Kidney (tissue), 14 donors: Measurements from ENCODE around the gene MMP21. TPM values are rescaled to one million over a fixed set of nuclear protein-coding genes. Genes with fewer than 3 reads are reported as not detected.
A peak's percentile ranks its signal among the peaks of the same experiment; 100 is the strongest.

Experiments used
- DNase-seq, 5 donors: peaks; one replicate each; pipeline ENCODE4 v3.0.0-alpha.2; 2013 to 2020
- FAIRE-seq: peaks from 2 replicates; lab custom pipeline; 2012; peaks lifted over from hg19 to GRCh38; lab: Jason Lieb, UNC
- H3K27ac ChIP-seq, 2 donors: one replicate each; pipeline ENCODE4 v1.7.0; 2013; ENCODE audit warnings: low read depth in 2 of 2, low read length in 2 of 2, inconsistent platforms in 1 of 2
- H3K27me3 ChIP-seq: one replicate; pipeline ENCODE4 v1.7.1; 2013; ENCODE audit warnings: low read length, inconsistent platforms; ENCODE audit not compliant: control insufficient read depth, insufficient read depth
- H3K36me3 ChIP-seq, 3 donors: one replicate each; pipeline versions ENCODE4 v1.7.0 to v1.7.1; 2013; ENCODE audit warnings: low read length in 3 of 3, control low read depth in 1 of 3, inconsistent platforms in 1 of 3; ENCODE audit not compliant: insufficient read depth in 3 of 3, control insufficient read depth in 2 of 3
- H3K4me1 ChIP-seq, 3 donors: one replicate each; pipeline versions ENCODE4 v1.7.0 to v1.7.1; 2013; ENCODE audit warnings: low read length in 3 of 3, inconsistent platforms in 1 of 3, low read depth in 1 of 3; ENCODE audit not compliant: control insufficient read depth in 2 of 3, insufficient read depth in 2 of 3
- H3K4me3 ChIP-seq, 3 donors: one replicate each; pipeline versions ENCODE4 v1.7.0 to v1.8.1; 2013; ENCODE audit warnings: low read length in 3 of 3, control low read depth in 1 of 3, inconsistent platforms in 1 of 3
- H3K9ac ChIP-seq, 3 donors: one replicate each; pipeline versions ENCODE4 v1.7.0 to v1.7.1; 2013; ENCODE audit warnings: low read length in 3 of 3, control low read depth in 1 of 3, inconsistent platforms in 1 of 3
- H3K9me3 ChIP-seq, 3 donors: one replicate each; pipeline versions ENCODE4 v1.7.0 to v1.7.1; 2013; ENCODE audit warnings: low read length in 3 of 3, control low read depth in 1 of 3, inconsistent platforms in 1 of 3; ENCODE audit not compliant: control insufficient read depth in 2 of 3, insufficient read depth in 1 of 3
- CTCF ChIP-seq: IDR thresholded peaks from 3 replicates; pipeline ENCODE4 v1.5.1; 2012; ENCODE audit warnings: mild to moderate bottlenecking, moderate library complexity, borderline replicate concordance; ENCODE audit not compliant: insufficient read depth; ENCODE audit errors: extremely low read depth
- intact Hi-C: fragments of 100-400 bp; cut with DNase I; formaldehyde crosslinking; loops from one replicate; pipeline ENCODE4 v1.11.1; 2022
- polyA plus RNA-seq: library from polyadenylated mRNA; stranded (reverse); fragments of 350-450 nt; fragmentation: Illumina TruSeq; extraction: RNeasy Lipid Tissue Mini Kit (QIAGEN cat#74804); gene quantifications from one replicate; pipeline ENCODE4 v1.2.3, GENCODE V29; 2014; ENCODE audit warnings: low read depth, low replicate concordance; ENCODE audit not compliant: insufficient read depth
- total RNA-seq: library from RNA; stranded (reverse); fragmentation: NEBNext Ultra II Directional; extraction: Animal tissue kit (Norgen Biotek cat#: 25700); gene quantifications from one replicate; pipeline ENCODE4 v1.2.1, GENCODE V29; 2021
- donor health status: control.
- donor health status: control.
- donor health status: control.
- donor health status: control.
- donor health status: control.
- donor health status: DM: yes; HTN: yes; CAD: no.
- donor health status: Normal renal cell carcinoma (clear cell type).

MMP21 gene
- total and polyA plus RNA-seq, 2 donors from 2014 or later = 0.13 TPM; not detected in 1

- no peak overlapping the region for H3K4me3 ChIP-seq
- intact Hi-C loops = no loop called here
- H3K4me1 ChIP-seq = no peaks in the 10 kb centered on the region
- H3K27ac ChIP-seq = no peak overlapping the region
- TF ChIP-seq CTCF = no peak
- no peaks in the 10 kb centered on the region for H3K27me3 ChIP-seq
- no peaks in the 10 kb centered on the region for H3K9me3 ChIP-seq
- no peak for DNase-seq
- no peak overlapping the region for H3K9ac ChIP-seq
- FAIRE-seq = no peak
- H3K36me3 ChIP-seq = peaks cover 11 to 57% (median 27%) of the 10 kb centered on the region in 3 donors
These were observed 35.6 kb upstream of the MMP21 start for GRCh38 chr10:125811251-125811650.

- H3K36me3 ChIP-seq = peaks cover 4 to 47% (median 19%) of the 10 kb centered on the region in 3 donors
- H3K27me3 ChIP-seq = no peaks in the 10 kb centered on the region
- FAIRE-seq (no peak), DNase-seq (no peak)
- no peak overlapping the region for H3K4me3 ChIP-seq
- intact Hi-C loops = no loop called here
- H3K9me3 ChIP-seq = no peaks in the 10 kb centered on the region
- TF ChIP-seq CTCF = no peak
- no peak overlapping the region for H3K9ac ChIP-seq
- no peak overlapping the region for H3K27ac ChIP-seq
- peaks cover 0 to under 1% (median 0%) of the 10 kb centered on the region in 3 donors for H3K4me1 ChIP-seq
These were observed 32.4 kb upstream of the MMP21 start for GRCh38 chr10:125808047-125808446.

- peaks cover 0 to 17% (median 7%) of the 10 kb centered on the region in 3 donors for H3K4me1 ChIP-seq
- no peaks in the 10 kb centered on the region for H3K27me3 ChIP-seq
- intact Hi-C loops = no loop called here
- H3K9me3 ChIP-seq = no peaks in the 10 kb centered on the region
- no peak for TF ChIP-seq CTCF
- no peak for FAIRE-seq
- no peak for DNase-seq
- H3K4me3 ChIP-seq = no peak overlapping the region
- H3K27ac ChIP-seq = peak overlapping the region in 1 of 2 donors; percentile 39
- H3K9ac ChIP-seq = no peak overlapping the region
- peaks cover 0 to 22% (median 15%) of the 10 kb centered on the region in 3 donors for H3K36me3 ChIP-seq
These were observed 27.1 kb upstream of the MMP21 start for GRCh38 chr10:125802739-125803138.

- intact Hi-C loops = no loop called here
- H3K27me3 ChIP-seq = no peaks in the 10 kb centered on the region
- no peaks in the 10 kb centered on the region for H3K9me3 ChIP-seq
- no peak for FAIRE-seq
- DNase-seq = no peak
- H3K4me3 ChIP-seq = no peak overlapping the region
- peaks cover 0 to 17% (median 15%) of the 10 kb centered on the region in 3 donors for H3K36me3 ChIP-seq
- TF ChIP-seq CTCF = no peak
- H3K9ac ChIP-seq = no peak overlapping the region
- H3K27ac ChIP-seq = peak overlapping the region in 1 of 2 donors; percentile 39
- H3K4me1 ChIP-seq = peaks cover 0 to 23% (median 8%) of the 10 kb centered on the region in 3 donors
These were observed 26.5 kb upstream of the MMP21 start for GRCh38 chr10:125802131-125802530.
